A549 (cell line): Measurements from ENCODE around the gene HTR2A. TPM values are rescaled to one million over a fixed set of nuclear protein-coding genes. Genes with fewer than 3 reads are reported as not detected.

ENCODE experiments used
- ATAC-seq, 2 experiments: fragments of 200-7000 bp in 1 of 2; fragments of >200 bp in 1 of 2; cut with Nextera tagmentation in 1 of 2; cut with Tn5 transposase in 1 of 2; 3 replicates each; pipeline versions ENCODE4 v1.8.0 to v1.9.1; 2018 to 2020; ENCODE audit warnings: mild to moderate bottlenecking in 1 of 2, moderate library complexity in 1 of 2
- CTCF ChIA-PET: fragments of 300-600 bp; sonication (Branson Sonifier 250); formaldehyde crosslinking; extraction: SDS; loops from one replicate; lab custom pipeline; 2021; ENCODE audit warnings: antibody characterized with exemption, inconsistent platforms; lab: Yijun Ruan, JAX
- POLR2A ChIA-PET: fragments of 350-600 bp; formaldehyde crosslinking; extraction: SDS; loops from one replicate; lab custom pipeline; 2021; ENCODE audit warnings: antibody characterized with exemption, inconsistent platforms; lab: Yijun Ruan, JAX
- DNase-seq, 2 experiments: peaks; one replicate each; pipeline versions ENCODE4 v3.0.0 to v3.0.0-alpha.2; 2011 to 2016; ENCODE audit warnings: low read depth in 1 of 2, low spot score in 1 of 2
- FAIRE-seq: peaks from 2 replicates; lab custom pipeline; 2011; peaks lifted over from hg19 to GRCh38; lab: Jason Lieb, UNC
- H3K27ac ChIP-seq, 2 experiments: fragments of >200 bp; sonication (Bioruptor Twin); formaldehyde crosslinking; 3 replicates each; pipeline ENCODE4 v1.5.1; 2016 to 2017
- H3K4me1 ChIP-seq: fragments of >200 bp; sonication (Bioruptor Twin); formaldehyde crosslinking; 3 replicates; pipeline ENCODE4 v1.6.1; 2016
- H3K4me2 ChIP-seq: fragments of >200 bp; sonication (Bioruptor Twin); formaldehyde crosslinking; 3 replicates; pipeline ENCODE4 v1.6.1; 2016
- H3K4me3 ChIP-seq: fragments of >200 bp; sonication (Bioruptor Twin); formaldehyde crosslinking; 3 replicates; pipeline ENCODE4 v1.5.1; 2016
- H3K9me3 ChIP-seq: fragments of >200 bp; sonication (Bioruptor Twin); formaldehyde crosslinking; 3 replicates; pipeline ENCODE4 v1.6.1; 2016
- CBX2 ChIP-seq: fragments of 200-600 bp; sonication (generic); IDR thresholded peaks from 2 replicates; pipeline ENCODE4 v1.6.1; 2016; ENCODE audit warnings: low read depth, mild to moderate bottlenecking, borderline replicate concordance
- CHD2 ChIP-seq: fragments of 150-350 bp; IDR thresholded peaks from 2 replicates; pipeline ENCODE4 v1.6.1; 2014; ENCODE audit warnings: low read length; ENCODE audit not compliant: partially characterized antibody
- CHD4 ChIP-seq: fragments of 200-600 bp; sonication (generic); IDR thresholded peaks from 2 replicates; pipeline ENCODE4 v1.6.1; 2016; ENCODE audit warnings: antibody characterized with exemption, mild to moderate bottlenecking, borderline replicate concordance
- CTCF ChIP-seq: fragments of >200 bp; sonication (Bioruptor Twin); formaldehyde crosslinking; IDR thresholded peaks from 3 replicates; pipeline ENCODE4 v1.5.1; 2016
- ELK1 ChIP-seq: fragments of 150-350 bp; IDR thresholded peaks from 2 replicates; pipeline ENCODE4 v1.6.1; 2014; ENCODE audit warnings: low read depth, mild to moderate bottlenecking, low read length
- HDAC2 ChIP-seq: fragments of 200-600 bp; sonication (generic); IDR thresholded peaks from 2 replicates; pipeline ENCODE4 v1.6.1; 2016
- HEYL ChIP-seq: fragments of 250-450 bp; sonication (Bioruptor Pico); IDR thresholded peaks from 2 replicates; pipeline ENCODE4 v1.8.0; 2021; ENCODE audit warnings: mild to moderate bottlenecking, moderate library complexity
- HOXA7 ChIP-seq: fragments of 250-450 bp; sonication (Bioruptor Pico); IDR thresholded peaks from 2 replicates; pipeline ENCODE4 v1.5.0; 2020; ENCODE audit warnings: mild to moderate bottlenecking, moderate library complexity
- HOXB13 ChIP-seq: fragments of 250-450 bp; sonication (Bioruptor Pico); IDR thresholded peaks from 2 replicates; pipeline ENCODE4 v1.5.0; 2020; ENCODE audit warnings: low read depth, mild to moderate bottlenecking, moderate library complexity
- JUN ChIP-seq, 2 experiments: fragments of >200 bp; sonication (Bioruptor Twin); formaldehyde crosslinking; IDR thresholded peaks; 2 replicates in 1 of 2; 3 replicates in 1 of 2; pipeline ENCODE4 v1.6.1; 2016 to 2017
- KDM5A ChIP-seq: fragments of 200-600 bp; sonication (generic); IDR thresholded peaks from 2 replicates; pipeline ENCODE4 v1.6.1; 2016; ENCODE audit warnings: antibody characterized with exemption, mild to moderate bottlenecking
- MAZ ChIP-seq: fragments of 150-350 bp; IDR thresholded peaks from 2 replicates; pipeline ENCODE4 v1.6.1; 2014; ENCODE audit warnings: antibody characterized with exemption, low read depth, low read length, borderline replicate concordance
- NFE2L2 ChIP-seq: fragments of 150-350 bp; conservative IDR thresholded peaks from 2 replicates; pipeline ENCODE4 v1.6.1; 2014; ENCODE audit warnings: low read length
- NPAS2 ChIP-seq: fragments of 250-450 bp; sonication (Bioruptor Pico); IDR thresholded peaks from 2 replicates; pipeline ENCODE4 v1.8.0; 2022; ENCODE audit warnings: mild to moderate bottlenecking, moderate library complexity, borderline replicate concordance
- NR3C1 ChIP-seq: fragments of >200 bp; sonication (Bioruptor Twin); formaldehyde crosslinking; IDR thresholded peaks from 3 replicates; pipeline ENCODE4 v1.6.1; 2017
- RAD21 ChIP-seq, 2 experiments: fragments of >200 bp in 1 of 2; sonication (Bioruptor Twin) in 1 of 2; formaldehyde crosslinking in 1 of 2; IDR thresholded peaks in 1 of 2; conservative IDR thresholded peaks in 1 of 2; 2 replicates in 1 of 2; 3 replicates in 1 of 2; pipeline ENCODE4 v1.6.1; 2012 to 2018; ENCODE audit warnings: inconsistent platforms in 1 of 2
- RCOR1 ChIP-seq: fragments of 150-350 bp; IDR thresholded peaks from 2 replicates; pipeline ENCODE4 v1.6.1; 2014; ENCODE audit warnings: antibody characterized with exemption, low read length, low read depth
- RFX5 ChIP-seq: fragments of 450-650 bp; IDR thresholded peaks from 2 replicates; pipeline ENCODE4 v1.7.1; 2014; ENCODE audit warnings: antibody characterized with exemption, mild to moderate bottlenecking, moderate library complexity
- TFCP2L1 ChIP-seq: fragments of 250-450 bp; sonication (Bioruptor Pico); IDR thresholded peaks from 2 replicates; pipeline ENCODE4 v1.5.0; 2021; ENCODE audit warnings: mild to moderate bottlenecking
- ZC3H11A ChIP-seq: fragments of 450-650 bp; IDR thresholded peaks from 2 replicates; pipeline ENCODE4 v1.6.1; 2014; ENCODE audit warnings: antibody characterized with exemption, mild to moderate bottlenecking
- WGBS: methylation state at CpG from one replicate; pipeline ENCODE4 v1.1.6; 2017; ENCODE audit errors: missing lambda C conversion rate; 5-methylcytosine and 5-hydroxymethylcytosine counted together
- polyA plus RNA-seq, 4 experiments: library from polyadenylated mRNA; depleted of rRNA in 3 of 4; stranded (reverse); fragments of >200 nt; fragmentation: RNase III in 1 of 4; extraction: RNeasy Plus Mini Kit Qiagen cat#74134 plus additional on column Dnase treatment in 1 of 4; gene quantifications; 2 replicates in 3 of 4; 3 replicates in 1 of 4; pipeline ENCODE4 v1.2.3, GENCODE V29; 2011 to 2017
- TF ChIP-seq, protein P1 (sequence below): fragments of 250-450 bp; sonication (Bioruptor Pico); IDR thresholded peaks from 2 replicates; pipeline ENCODE4 v1.5.0; 2020; ENCODE audit warnings: low read depth, mild to moderate bottlenecking, moderate library complexity
- TF ChIP-seq, protein P2 (sequence below): IDR thresholded peaks from 2 replicates; pipeline ENCODE4 v1.6.1; 2012
- TF ChIP-seq, protein P3 (sequence below): IDR thresholded peaks from 2 replicates; pipeline ENCODE4 v1.6.1; 2012; ENCODE audit warnings: low read depth, borderline replicate concordance
- TF ChIP-seq, protein P4 (sequence below): IDR thresholded peaks from 2 replicates; pipeline ENCODE4 v1.6.1; 2012

HTR2A gene
- polyA plus RNA-seq, 2 of the 4 experiments (the other 2 are of a cell fraction), result not detected

- Histone ChIP-seq H3K27ac (no peak overlapping the region), H3K4me3 (no peak overlapping the region), H3K9me3 (no peaks in the 10 kb centered on the region), H3K4me2 (no peak overlapping the region), H3K4me1 (peaks cover 6% of the 10 kb centered on the region; the same call in 1 of the 3 replicates)
- FAIRE-seq, result no peak
- no peak for DNase-seq
- POLR2A ChIA-PET, result no interaction called here
- no peak for ATAC-seq
- no peak for TF ChIP-seq CHD4
- no peak for TF ChIP-seq KDM5A
- no peak for TF ChIP-seq HOXA7 (CRISPR knock-in tag)
- no peak for TF ChIP-seq HEYL (CRISPR knock-in tag)
- TF ChIP-seq RCOR1, result no peak
- TF ChIP-seq, protein P1, sequence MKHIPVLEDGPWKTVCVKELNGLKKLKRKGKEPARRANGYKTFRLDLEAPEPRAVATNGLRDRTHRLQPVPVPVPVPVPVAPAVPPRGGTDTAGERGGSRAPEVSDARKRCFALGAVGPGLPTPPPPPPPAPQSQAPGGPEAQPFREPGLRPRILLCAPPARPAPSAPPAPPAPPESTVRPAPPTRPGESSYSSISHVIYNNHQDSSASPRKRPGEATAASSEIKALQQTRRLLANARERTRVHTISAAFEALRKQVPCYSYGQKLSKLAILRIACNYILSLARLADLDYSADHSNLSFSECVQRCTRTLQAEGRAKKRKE (CRISPR knock-in tag), result no peak
- no peak for TF ChIP-seq MAZ
- no peak for TF ChIP-seq HDAC2
- no peak for TF ChIP-seq JUN (IDR thresholded peaks at IDR 0.05)
- no peak for TF ChIP-seq ZC3H11A
- TF ChIP-seq HOXB13, result no peak
- no peak for TF ChIP-seq CTCF
- no peak for TF ChIP-seq RFX5
- no peak for TF ChIP-seq CHD2
- no peak for TF ChIP-seq NPAS2 (CRISPR knock-in tag)
- TF ChIP-seq ELK1, result no peak
- TF ChIP-seq, protein P2, sequence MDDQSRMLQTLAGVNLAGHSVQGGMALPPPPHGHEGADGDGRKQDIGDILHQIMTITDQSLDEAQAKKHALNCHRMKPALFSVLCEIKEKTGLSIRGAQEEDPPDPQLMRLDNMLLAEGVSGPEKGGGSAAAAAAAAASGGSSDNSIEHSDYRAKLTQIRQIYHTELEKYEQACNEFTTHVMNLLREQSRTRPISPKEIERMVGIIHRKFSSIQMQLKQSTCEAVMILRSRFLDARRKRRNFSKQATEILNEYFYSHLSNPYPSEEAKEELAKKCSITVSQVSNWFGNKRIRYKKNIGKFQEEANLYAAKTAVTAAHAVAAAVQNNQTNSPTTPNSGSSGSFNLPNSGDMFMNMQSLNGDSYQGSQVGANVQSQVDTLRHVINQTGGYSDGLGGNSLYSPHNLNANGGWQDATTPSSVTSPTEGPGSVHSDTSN, result no peak
- no peak for TF ChIP-seq TFCP2L1 (CRISPR knock-in tag)
- TF ChIP-seq RAD21 (conservative IDR thresholded peaks at IDR 0.05 in 1 of 2, IDR thresholded peaks at IDR 0.05 in 1 of 2), result no peak
- WGBS, result 7% methylated on average over 1 of the region's 1 CpG
- CTCF ChIA-PET, result interaction anchor here (0.6 kb wide), 1 partner anchor 37 kb away, joined by 3 read pairs; no protein-coding TSS in a partner anchor
Measured at GRCh38 chr13:46801858-46802257, 95.0 kb downstream of the HTR2A start.

GRCh38 chr13:46799139-46799538 is 97.7 kb downstream of the HTR2A start:
- no peak for FAIRE-seq
- H3K4me1 ChIP-seq, result peaks cover 14% of the 10 kb centered on the region; the same call in 1 of the 3 replicates

More at GRCh38 chr13:46799139-46799538, 97.7 kb downstream of the HTR2A start:
- Histone ChIP-seq H3K4me2 (no peak overlapping the region), H3K27ac (no peak overlapping the region), H3K4me3 (no peak overlapping the region), H3K9me3 (no peaks in the 10 kb centered on the region)
- 63% methylated on average over 4 of the region's 4 CpGs for whole genome bisulfite sequencing
- POLR2A ChIA-PET, result no interaction called here
- DNase-seq, result no peak
- no peak for ATAC-seq
- CTCF ChIA-PET, result no interaction called here
- no peak for TF ChIP-seq HDAC2
- TF ChIP-seq NFE2L2, result no peak
- TF ChIP-seq KDM5A, result no peak
- TF ChIP-seq HOXB13, result no peak
- TF ChIP-seq NR3C1, result no peak
- TF ChIP-seq, protein P3, sequence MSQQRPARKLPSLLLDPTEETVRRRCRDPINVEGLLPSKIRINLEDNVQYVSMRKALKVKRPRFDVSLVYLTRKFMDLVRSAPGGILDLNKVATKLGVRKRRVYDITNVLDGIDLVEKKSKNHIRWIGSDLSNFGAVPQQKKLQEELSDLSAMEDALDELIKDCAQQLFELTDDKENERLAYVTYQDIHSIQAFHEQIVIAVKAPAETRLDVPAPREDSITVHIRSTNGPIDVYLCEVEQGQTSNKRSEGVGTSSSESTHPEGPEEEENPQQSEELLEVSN, result no peak
- TF ChIP-seq CBX2, result no peak
- TF ChIP-seq, protein P4, sequence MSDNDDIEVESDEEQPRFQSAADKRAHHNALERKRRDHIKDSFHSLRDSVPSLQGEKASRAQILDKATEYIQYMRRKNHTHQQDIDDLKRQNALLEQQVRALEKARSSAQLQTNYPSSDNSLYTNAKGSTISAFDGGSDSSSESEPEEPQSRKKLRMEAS, result no peak
- TF ChIP-seq, all 56 proteins: peak for 0
